Liver (tissue), 3 donors: ENCODE data around the gene CD7.

Experiments
- CTCF ChIP-seq: fragments of 150-350 bp; IDR thresholded peaks from 2 replicates; pipeline ENCODE4 v1.5.1; 2017; ENCODE audit warnings: improper control_type of control experiment, low read depth, low read length; ENCODE audit not compliant: missing input control
- FOXA1 ChIP-seq: IDR thresholded peaks from 2 replicates; pipeline ENCODE4 v1.6.1; 2016; ENCODE audit warnings: antibody characterized with exemption
- GABPA ChIP-seq, 2 donors: IDR thresholded peaks in 1 of 2; conservative IDR thresholded peaks in 1 of 2; 2 replicates each; pipeline ENCODE4 v1.6.1; 2016; ENCODE audit warnings: antibody characterized with exemption in 2 of 2, mild to moderate bottlenecking in 1 of 2, moderate library complexity in 1 of 2
- HNF4A ChIP-seq, 2 donors: conservative IDR thresholded peaks; 2 replicates each; pipeline ENCODE4 v1.6.1; 2016; ENCODE audit warnings: antibody characterized with exemption in 2 of 2, mild to moderate bottlenecking in 2 of 2
- JUND ChIP-seq, 2 donors: IDR thresholded peaks; 2 replicates each; pipeline ENCODE4 v1.6.1; 2016; ENCODE audit warnings: antibody characterized with exemption in 2 of 2
- RAD21 ChIP-seq, 2 donors: IDR thresholded peaks; 2 replicates each; pipeline ENCODE4 v1.6.1; 2016; ENCODE audit warnings: antibody characterized with exemption in 2 of 2, mild to moderate bottlenecking in 2 of 2
- REST ChIP-seq: IDR thresholded peaks from 2 replicates; pipeline ENCODE4 v1.6.1; 2016; ENCODE audit warnings: antibody characterized with exemption, mild to moderate bottlenecking
- TAF1 ChIP-seq: conservative IDR thresholded peaks from 2 replicates; pipeline ENCODE4 v1.6.1; 2016; ENCODE audit warnings: antibody characterized with exemption, mild to moderate bottlenecking
- YY1 ChIP-seq: IDR thresholded peaks from 2 replicates; pipeline ENCODE4 v1.6.1; 2016; ENCODE audit warnings: antibody characterized with exemption, mild to moderate bottlenecking
- donor health status: healthy.
- donor health status: healthy.

GRCh38 chr17:82311971-82312370 is 5.4 kb downstream of the CD7 start:
- no peak for TF ChIP-seq YY1
- TF ChIP-seq REST, result no peak
- TF ChIP-seq TAF1, result no peak
- no peak for TF ChIP-seq FOXA1
- TF ChIP-seq CTCF, result no peak
- no peak for TF ChIP-seq JUND (IDR thresholded peaks at IDR 0.05)
- TF ChIP-seq RAD21 (IDR thresholded peaks at IDR 0.05), result no peak
- no peak for TF ChIP-seq GABPA (IDR thresholded peaks at IDR 0.05 in 1 of 2, conservative IDR thresholded peaks at IDR 0.05 in 1 of 2)
- no peak for TF ChIP-seq HNF4A (conservative IDR thresholded peaks at IDR 0.05)
